HL-60 (cell line): ENCODE data around the gene HPS5.

Experiments
- GABPA ChIP-seq: IDR thresholded peaks from 2 replicates; pipeline ENCODE4 v1.6.1; 2012; ENCODE audit warnings: low read depth
- POLR2AphosphoS5 ChIP-seq: IDR thresholded peaks from 2 replicates; pipeline ENCODE4 v1.6.1; 2012; ENCODE audit warnings: low read depth
- TF ChIP-seq, protein P1 (sequence below): IDR thresholded peaks from one replicate; pipeline ENCODE4 v1.5.1; 2011; ENCODE audit warnings: low read length, control low read depth, inconsistent platforms; ENCODE audit not compliant: insufficient read depth
- TF ChIP-seq, protein P2 (sequence below): IDR thresholded peaks from 2 replicates; pipeline ENCODE4 v1.6.1; 2012; ENCODE audit warnings: low read depth; ENCODE audit not compliant: insufficient replicate concordance

DNA sequence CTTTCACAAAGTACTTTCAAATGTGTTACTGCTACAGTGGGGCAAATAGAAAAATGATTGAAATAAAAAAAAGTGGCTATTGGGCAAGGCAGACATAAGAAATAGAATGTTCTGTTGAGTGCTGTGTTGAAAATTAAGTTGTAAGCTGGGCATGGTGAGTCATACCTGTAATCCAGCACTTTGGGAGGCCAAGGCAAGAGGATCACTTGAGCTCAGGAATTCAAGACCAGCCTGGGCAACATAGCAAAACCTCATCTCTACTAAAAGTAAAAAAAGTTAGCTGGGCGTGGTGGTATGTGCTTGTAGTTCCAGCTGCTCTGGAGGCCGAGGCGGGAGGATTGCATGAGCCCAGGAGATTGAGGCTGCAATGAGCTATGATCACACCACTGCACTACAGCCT is 45.5 kb upstream of the HPS5 start:
- TF ChIP-seq, protein P1, sequence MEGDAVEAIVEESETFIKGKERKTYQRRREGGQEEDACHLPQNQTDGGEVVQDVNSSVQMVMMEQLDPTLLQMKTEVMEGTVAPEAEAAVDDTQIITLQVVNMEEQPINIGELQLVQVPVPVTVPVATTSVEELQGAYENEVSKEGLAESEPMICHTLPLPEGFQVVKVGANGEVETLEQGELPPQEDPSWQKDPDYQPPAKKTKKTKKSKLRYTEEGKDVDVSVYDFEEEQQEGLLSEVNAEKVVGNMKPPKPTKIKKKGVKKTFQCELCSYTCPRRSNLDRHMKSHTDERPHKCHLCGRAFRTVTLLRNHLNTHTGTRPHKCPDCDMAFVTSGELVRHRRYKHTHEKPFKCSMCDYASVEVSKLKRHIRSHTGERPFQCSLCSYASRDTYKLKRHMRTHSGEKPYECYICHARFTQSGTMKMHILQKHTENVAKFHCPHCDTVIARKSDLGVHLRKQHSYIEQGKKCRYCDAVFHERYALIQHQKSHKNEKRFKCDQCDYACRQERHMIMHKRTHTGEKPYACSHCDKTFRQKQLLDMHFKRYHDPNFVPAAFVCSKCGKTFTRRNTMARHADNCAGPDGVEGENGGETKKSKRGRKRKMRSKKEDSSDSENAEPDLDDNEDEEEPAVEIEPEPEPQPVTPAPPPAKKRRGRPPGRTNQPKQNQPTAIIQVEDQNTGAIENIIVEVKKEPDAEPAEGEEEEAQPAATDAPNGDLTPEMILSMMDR, result no peak
- TF ChIP-seq POLR2AphosphoS5 (no peak), GABPA (no peak)
- TF ChIP-seq, protein P2, sequence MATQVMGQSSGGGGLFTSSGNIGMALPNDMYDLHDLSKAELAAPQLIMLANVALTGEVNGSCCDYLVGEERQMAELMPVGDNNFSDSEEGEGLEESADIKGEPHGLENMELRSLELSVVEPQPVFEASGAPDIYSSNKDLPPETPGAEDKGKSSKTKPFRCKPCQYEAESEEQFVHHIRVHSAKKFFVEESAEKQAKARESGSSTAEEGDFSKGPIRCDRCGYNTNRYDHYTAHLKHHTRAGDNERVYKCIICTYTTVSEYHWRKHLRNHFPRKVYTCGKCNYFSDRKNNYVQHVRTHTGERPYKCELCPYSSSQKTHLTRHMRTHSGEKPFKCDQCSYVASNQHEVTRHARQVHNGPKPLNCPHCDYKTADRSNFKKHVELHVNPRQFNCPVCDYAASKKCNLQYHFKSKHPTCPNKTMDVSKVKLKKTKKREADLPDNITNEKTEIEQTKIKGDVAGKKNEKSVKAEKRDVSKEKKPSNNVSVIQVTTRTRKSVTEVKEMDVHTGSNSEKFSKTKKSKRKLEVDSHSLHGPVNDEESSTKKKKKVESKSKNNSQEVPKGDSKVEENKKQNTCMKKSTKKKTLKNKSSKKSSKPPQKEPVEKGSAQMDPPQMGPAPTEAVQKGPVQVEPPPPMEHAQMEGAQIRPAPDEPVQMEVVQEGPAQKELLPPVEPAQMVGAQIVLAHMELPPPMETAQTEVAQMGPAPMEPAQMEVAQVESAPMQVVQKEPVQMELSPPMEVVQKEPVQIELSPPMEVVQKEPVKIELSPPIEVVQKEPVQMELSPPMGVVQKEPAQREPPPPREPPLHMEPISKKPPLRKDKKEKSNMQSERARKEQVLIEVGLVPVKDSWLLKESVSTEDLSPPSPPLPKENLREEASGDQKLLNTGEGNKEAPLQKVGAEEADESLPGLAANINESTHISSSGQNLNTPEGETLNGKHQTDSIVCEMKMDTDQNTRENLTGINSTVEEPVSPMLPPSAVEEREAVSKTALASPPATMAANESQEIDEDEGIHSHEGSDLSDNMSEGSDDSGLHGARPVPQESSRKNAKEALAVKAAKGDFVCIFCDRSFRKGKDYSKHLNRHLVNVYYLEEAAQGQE, result no peak
